Measurements from ENCODE around the gene PLEKHH3.

Gene PLEKHH3

DNA sequence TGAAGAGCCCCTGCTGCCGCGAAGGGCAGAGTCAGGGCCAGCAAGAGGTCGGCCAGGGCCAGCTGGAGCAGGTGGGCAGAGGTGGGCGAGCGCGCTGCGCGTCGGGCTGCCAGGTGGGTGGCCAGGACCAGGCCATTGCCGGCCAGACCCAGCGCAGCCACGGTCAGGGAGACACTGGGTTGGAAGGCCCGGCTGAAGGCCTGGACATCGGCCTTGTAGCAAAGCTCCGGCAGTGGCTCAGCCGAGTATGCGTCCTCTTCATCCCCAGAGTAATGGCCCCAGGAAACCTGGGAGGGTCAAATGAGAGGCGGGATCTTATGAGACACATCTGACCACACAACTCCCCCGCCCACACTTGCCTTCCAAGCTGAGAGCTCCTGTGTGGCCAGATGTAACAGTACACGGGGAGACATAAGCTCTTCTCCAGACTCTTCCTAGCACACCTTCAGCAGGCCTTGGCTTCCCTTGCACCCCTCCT, 3.6 kb upstream of the PLEKHH3 start:
- intact Hi-C loops (cut with micrococcal nuclease): no loop called here
- peak overlapping the region; percentile 4 for H3K4me3 Mint-ChIP-seq
- no peaks in the 10 kb centered on the region for H3K9me3 Mint-ChIP-seq
- H3K27me3 Mint-ChIP-seq: peaks cover 68% of the 10 kb centered on the region
- H3K4me1 Mint-ChIP-seq (ENCODE audit: low read depth): peaks cover 67% of the 10 kb centered on the region
- peak overlapping the region; percentile 95 for H3K27ac Mint-ChIP-seq
- H3K36me3 Mint-ChIP-seq (ENCODE audit: low read depth): no peaks in the 10 kb centered on the region

DNA sequence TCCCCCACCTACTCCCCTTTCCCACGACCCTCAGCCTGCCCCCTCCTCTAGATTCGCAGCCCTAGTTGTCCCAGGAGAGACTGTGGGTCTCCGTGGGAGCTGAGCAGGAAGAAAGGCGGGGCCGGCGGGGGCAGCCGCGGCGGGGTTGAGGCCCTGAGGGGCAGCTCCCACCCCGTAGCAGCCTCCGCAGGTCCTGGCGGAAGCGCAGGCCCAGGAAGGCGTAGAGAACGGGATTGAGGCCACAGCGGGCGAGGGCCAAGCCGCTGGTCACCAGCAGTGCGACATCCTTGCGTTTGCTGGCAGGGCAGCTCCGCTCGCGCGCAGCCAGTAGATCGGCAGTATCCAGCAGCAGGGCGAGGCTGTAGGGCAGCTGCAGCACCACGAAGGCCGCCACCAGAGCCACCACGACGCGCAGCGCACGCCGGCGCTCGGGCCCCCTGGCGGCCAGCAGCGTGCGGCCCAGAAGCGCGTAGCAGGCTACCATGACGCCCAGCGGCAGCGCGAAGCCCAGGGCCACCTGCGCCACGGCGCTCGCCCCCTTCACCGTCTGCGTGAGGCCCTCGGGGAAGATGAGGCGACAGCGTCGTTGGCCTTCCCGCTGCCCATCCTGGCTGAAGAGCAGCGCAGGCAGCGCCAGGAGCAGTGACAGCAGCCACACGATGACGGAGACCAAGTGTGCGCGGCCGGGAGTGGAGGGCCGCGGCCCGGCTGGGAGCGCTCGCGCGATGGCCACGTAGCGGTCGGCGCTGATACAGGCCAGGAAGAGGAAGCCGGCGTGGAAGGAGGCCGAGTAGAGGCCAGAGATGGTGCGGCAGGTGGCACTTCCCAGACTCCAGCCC, 2.9 kb upstream of the PLEKHH3 start:
- Mint-ChIP-seq H3K4me1 (ENCODE audit: low read depth) (peaks cover 70% of the 10 kb centered on the region), H3K27ac (peak overlapping the region; percentile 95), H3K36me3 (ENCODE audit: low read depth) (no peaks in the 10 kb centered on the region), H3K9me3 (no peaks in the 10 kb centered on the region), H3K4me3 (peak overlapping the region; percentile 64), H3K27me3 (peaks cover 67% of the 10 kb centered on the region)
- intact Hi-C loops (cut with micrococcal nuclease): loop anchor here (1.0 to 2.0 kb wide), 2 partner anchors 71 to 101 kb away; no protein-coding TSS in a partner anchor

DNA sequence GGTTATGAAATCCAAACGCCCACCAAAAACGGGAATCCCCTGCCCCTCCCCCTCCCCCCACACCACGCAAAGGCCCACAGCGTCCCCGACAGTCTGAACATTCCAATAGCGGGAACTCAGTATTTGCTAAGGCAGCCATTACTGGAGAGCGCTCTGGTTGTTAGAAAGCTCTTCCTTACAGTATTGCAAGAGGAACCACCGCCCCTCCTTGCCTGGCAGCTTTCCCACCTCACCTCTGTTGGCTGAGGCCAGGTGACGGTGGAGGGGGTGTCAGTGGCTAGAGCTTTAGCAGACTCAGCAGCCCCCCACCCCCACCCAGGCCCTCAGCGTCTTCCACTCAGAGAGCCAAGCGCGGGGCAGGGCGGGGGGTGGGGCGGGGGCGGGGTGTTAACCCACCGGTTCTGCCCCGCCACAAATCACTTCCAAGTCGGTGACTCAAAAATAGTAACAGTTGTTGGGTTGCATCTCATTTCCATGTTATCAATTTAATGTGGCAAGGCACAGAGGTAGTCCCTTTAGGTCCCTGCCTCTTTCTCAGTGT, 2.2 kb upstream of the PLEKHH3 start:
- intact Hi-C loops (cut with micrococcal nuclease): loop anchor here (1.0 to 2.0 kb wide), 2 partner anchors 71 to 100 kb away; no protein-coding TSS in a partner anchor
- Mint-ChIP-seq H3K9me3 (no peaks in the 10 kb centered on the region), H3K27ac (peak overlapping the region; percentile 95), H3K36me3 (ENCODE audit: low read depth) (no peaks in the 10 kb centered on the region), H3K4me3 (peak overlapping the region; percentile 84), H3K4me1 (ENCODE audit: low read depth) (peaks cover 77% of the 10 kb centered on the region), H3K27me3 (peaks cover 67% of the 10 kb centered on the region)

DNA sequence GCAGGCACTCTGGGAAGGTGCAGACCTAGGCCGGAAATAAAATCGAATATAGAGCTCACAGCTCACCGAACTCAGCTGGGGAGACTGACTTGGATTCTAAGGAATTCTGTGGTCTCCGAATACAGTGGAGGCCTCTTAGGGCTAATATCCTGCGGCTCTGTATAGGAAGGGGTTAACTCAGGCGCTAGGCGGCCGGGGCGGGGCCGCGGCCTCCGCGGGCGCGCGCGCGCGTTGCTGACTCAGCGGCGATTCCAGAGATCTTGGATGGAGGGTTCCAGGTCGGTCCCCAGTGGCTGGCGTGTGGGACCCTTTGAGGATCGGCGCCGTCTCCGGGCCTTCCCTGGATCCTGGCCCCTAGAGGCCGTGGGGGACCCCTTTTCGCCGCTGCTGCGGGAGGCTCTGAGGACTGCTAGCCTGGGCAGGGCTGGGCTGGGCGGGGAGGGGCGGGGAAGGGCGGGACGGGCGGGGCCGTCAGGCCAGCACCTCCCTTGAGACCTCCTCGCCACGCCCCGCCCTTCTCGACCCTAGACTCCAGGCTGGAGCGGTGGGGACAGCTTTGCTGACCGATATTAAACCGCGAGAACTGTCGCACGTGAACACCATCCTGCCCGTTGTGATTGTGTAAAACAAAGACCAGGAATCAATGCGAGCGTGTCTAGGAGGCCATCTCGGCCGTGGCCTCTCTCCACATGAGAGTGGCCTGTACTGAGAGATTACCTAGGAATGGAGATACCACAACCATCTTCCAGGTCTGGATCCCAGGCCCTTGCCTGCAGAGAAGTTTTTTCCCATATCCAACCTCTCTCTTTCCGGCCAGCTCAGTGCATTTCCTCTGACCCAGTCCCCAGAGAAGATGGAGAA, 1.4 kb upstream of the PLEKHH3 start:
- Mint-ChIP-seq H3K27ac (peak overlapping the region; percentile 95), H3K9me3 (no peaks in the 10 kb centered on the region), H3K36me3 (ENCODE audit: low read depth) (no peaks in the 10 kb centered on the region), H3K27me3 (peaks cover 66% of the 10 kb centered on the region), H3K4me1 (ENCODE audit: low read depth) (peaks cover 69% of the 10 kb centered on the region), H3K4me3 (peak overlapping the region; percentile 84)
- intact Hi-C loops (cut with micrococcal nuclease): loop anchor here (2.0 kb wide), 1 partner anchor 99 kb away; no protein-coding TSS in a partner anchor

GRCh38 chr17:42677012-42677857, 441 bp upstream of the PLEKHH3 start:
- intact Hi-C loops (cut with micrococcal nuclease): no loop called here
- Mint-ChIP-seq H3K4me3 (peak overlapping the region; percentile 87), H3K9me3 (no peaks in the 10 kb centered on the region), H3K36me3 (ENCODE audit: low read depth) (no peaks in the 10 kb centered on the region), H3K27me3 (peaks cover 66% of the 10 kb centered on the region), H3K4me1 (ENCODE audit: low read depth) (peaks cover 60% of the 10 kb centered on the region), H3K27ac (peak overlapping the region; percentile 95)

DNA sequence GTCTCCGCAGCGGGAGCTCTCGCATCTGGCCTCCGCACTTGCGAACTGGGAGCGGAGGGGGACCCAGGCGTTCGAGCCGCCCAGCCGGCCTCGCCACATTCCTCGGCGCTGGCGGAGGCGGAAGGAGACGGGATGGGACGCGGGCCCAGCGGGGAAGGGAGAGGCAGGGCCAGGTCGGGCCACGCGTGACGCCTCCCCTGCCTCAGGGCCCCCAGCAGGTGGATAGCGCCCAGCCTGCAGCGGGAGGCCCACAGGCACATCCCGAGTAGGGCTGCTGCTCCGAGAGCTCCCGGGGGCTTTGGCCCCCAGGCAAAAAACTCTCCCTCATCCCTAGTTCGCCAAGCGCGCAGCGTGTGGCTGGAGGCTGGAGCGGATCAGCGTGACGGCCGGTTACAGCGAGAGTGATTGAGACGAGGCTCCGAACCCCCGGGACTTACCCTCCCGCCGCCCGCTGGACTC, 800 bp downstream of the PLEKHH3 start:
- peaks cover 66% of the 10 kb centered on the region for H3K27me3 Mint-ChIP-seq
- peak overlapping the region; percentile 95 for H3K27ac Mint-ChIP-seq
- no peaks in the 10 kb centered on the region for H3K9me3 Mint-ChIP-seq
- H3K4me3 Mint-ChIP-seq: peak overlapping the region; percentile 87
- no peaks in the 10 kb centered on the region for H3K36me3 Mint-ChIP-seq (ENCODE audit: low read depth)
- H3K4me1 Mint-ChIP-seq (ENCODE audit: low read depth): peaks cover 57% of the 10 kb centered on the region
- intact Hi-C loops (cut with micrococcal nuclease): no loop called here

GRCh38 chr17:42675348-42675964, 1.3 kb downstream of the PLEKHH3 start:
- H3K4me1 Mint-ChIP-seq (ENCODE audit: low read depth): peaks cover 59% of the 10 kb centered on the region
- H3K9me3 Mint-ChIP-seq: no peaks in the 10 kb centered on the region
- peak overlapping the region; percentile 95 for H3K27ac Mint-ChIP-seq
- H3K36me3 Mint-ChIP-seq (ENCODE audit: low read depth): no peaks in the 10 kb centered on the region
- peak overlapping the region; percentile 87 for H3K4me3 Mint-ChIP-seq
- intact Hi-C loops (cut with micrococcal nuclease): no loop called here
- H3K27me3 Mint-ChIP-seq: peaks cover 69% of the 10 kb centered on the region

GRCh38 chr17:42674755-42675347, 1.9 kb downstream of the PLEKHH3 start:
- H3K9me3 Mint-ChIP-seq: no peaks in the 10 kb centered on the region
- no peak overlapping the region for H3K4me3 Mint-ChIP-seq
- H3K36me3 Mint-ChIP-seq (ENCODE audit: low read depth): no peaks in the 10 kb centered on the region
- peak overlapping the region; percentile 27 for H3K27ac Mint-ChIP-seq
- H3K4me1 Mint-ChIP-seq (ENCODE audit: low read depth): peaks cover 58% of the 10 kb centered on the region
- peaks cover 68% of the 10 kb centered on the region for H3K27me3 Mint-ChIP-seq
- intact Hi-C loops (cut with micrococcal nuclease): no loop called here

- peaks cover 7% of the 10 kb centered on the region for H3K36me3 Mint-ChIP-seq (ENCODE audit: low read depth)
- intact Hi-C loops (cut with micrococcal nuclease): no loop called here
- H3K9me3 Mint-ChIP-seq: no peaks in the 10 kb centered on the region
- peaks cover 53% of the 10 kb centered on the region for H3K4me1 Mint-ChIP-seq (ENCODE audit: low read depth)
- H3K27me3 Mint-ChIP-seq: peaks cover 74% of the 10 kb centered on the region
- H3K27ac Mint-ChIP-seq: peak overlapping the region; percentile 27
- no peak overlapping the region for H3K4me3 Mint-ChIP-seq
These were observed 2.7 kb downstream of the PLEKHH3 start for GRCh38 chr17:42673885-42674754.

DNA sequence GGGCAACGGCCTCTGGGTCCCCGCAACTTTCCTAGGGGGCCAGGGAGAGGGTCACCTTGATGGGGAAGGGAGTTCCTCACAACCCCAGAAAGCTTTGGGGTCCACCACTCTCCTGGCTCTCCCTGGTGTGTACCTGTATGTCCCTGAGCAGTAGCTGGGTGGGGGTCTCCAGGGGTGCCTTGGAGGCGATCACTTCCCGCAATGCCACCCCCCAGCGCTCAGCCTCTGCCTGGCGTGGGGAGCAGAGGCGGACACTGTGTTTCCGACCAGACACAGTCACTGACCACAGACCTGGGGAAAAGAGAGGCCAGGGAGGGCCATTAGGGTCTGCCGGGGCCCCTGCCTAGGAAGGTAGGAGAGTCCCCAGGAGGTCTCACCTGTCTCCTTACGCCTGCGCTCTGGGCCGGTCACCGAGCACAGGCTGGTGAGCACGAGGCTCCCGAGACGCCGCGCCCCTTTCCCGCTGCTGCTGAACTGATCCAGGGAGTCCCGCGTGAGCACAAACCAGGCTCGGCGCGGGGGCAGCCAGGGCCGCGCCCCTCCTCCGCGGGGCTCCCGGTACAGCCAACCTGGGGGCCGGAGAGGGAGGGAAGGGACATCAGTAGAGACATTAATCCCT, 3.4 kb downstream of the PLEKHH3 start:
- H3K36me3 Mint-ChIP-seq (ENCODE audit: low read depth): peaks cover 12% of the 10 kb centered on the region
- H3K27ac Mint-ChIP-seq: no peak overlapping the region
- no peak overlapping the region for H3K4me3 Mint-ChIP-seq
- peaks cover 50% of the 10 kb centered on the region for H3K4me1 Mint-ChIP-seq (ENCODE audit: low read depth)
- peaks cover 81% of the 10 kb centered on the region for H3K27me3 Mint-ChIP-seq
- no peaks in the 10 kb centered on the region for H3K9me3 Mint-ChIP-seq
- intact Hi-C loops (cut with micrococcal nuclease): no loop called here

DNA sequence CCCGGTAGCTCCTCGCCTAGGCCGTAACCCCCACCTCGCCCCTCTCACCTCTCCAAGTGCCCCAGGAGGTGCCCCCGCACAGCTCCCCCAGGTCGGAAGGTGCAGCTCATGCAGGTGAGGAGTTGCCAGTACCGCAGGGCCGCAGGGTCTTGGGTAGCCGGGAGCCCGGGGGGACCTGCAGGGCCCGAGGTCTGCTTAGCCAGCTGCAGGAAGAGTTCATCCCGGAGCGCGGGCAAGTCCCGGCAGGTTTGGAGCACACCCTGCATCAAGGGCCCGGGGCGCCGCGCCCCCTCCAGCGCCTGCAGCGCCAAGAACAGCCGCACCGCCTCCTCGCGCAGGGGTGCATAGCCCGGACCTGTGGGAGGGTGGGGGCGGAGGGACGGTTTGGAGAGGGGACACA, 4.8 kb downstream of the PLEKHH3 start:
- intact Hi-C loops (cut with micrococcal nuclease): no loop called here
- peaks cover 40% of the 10 kb centered on the region for H3K4me1 Mint-ChIP-seq (ENCODE audit: low read depth)
- H3K9me3 Mint-ChIP-seq: no peaks in the 10 kb centered on the region
- peaks cover 12% of the 10 kb centered on the region for H3K36me3 Mint-ChIP-seq (ENCODE audit: low read depth)
- no peak overlapping the region for H3K4me3 Mint-ChIP-seq
- H3K27ac Mint-ChIP-seq: no peak overlapping the region
- peaks cover 83% of the 10 kb centered on the region for H3K27me3 Mint-ChIP-seq
